AG20443 (cell line): ENCODE measurements around the gene TCF19.

Experiments used
- DNase-seq: peaks from one replicate; pipeline ENCODE4 v3.0.0; 2012; ENCODE audit warnings: low spot score, mixed read lengths

The TCF19 gene

GRCh38 chr6:31128093-31128676 lies 30.2 kb upstream of the TCF19 start:
- peak; percentile 63 for DNase-seq

DNA sequence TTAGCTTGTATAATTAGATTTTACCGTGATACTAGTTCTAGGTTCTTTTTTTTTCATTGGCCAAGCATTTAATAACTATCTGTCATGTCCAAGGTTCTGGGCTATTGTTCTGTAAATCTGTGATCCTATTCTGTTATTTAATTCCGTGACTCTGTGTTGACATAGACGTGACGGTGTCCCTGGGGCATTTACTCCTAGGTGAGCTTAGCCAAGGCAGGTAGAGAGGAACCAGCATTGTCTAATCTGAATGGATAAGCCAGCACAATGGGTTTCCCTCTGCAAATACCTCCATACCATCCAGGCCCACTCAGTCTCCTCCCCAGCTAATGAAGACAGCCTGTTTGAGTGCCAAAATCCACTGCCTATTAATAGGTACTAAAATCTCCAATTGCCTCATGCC lies 29.3 kb upstream of the TCF19 start:
- DNase-seq = no peak

DNA sequence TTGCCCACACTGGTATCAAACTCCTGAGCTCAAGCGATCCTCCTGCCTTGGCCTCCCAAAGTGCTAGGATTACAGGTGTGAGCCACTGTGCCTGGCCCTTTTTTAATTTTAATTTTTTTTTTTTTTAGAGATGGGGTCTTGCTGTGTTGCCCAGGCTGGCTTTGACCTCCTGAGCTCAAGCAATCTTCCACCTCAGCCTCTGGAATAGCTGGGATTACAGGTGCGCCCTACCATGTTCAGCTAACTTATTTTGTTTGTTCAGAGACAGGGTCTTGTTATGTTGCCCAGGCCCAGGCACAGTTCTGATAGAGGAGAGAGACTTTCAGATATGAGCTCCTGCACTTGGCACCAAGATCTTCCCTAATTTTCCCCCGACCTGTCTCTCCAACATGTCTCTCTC lies 27.6 kb upstream of the TCF19 start:
- DNase-seq = no peak

GRCh38 chr6:31131595-31131994 lies 26.8 kb upstream of the TCF19 start:
- DNase-seq = no peak

DNA sequence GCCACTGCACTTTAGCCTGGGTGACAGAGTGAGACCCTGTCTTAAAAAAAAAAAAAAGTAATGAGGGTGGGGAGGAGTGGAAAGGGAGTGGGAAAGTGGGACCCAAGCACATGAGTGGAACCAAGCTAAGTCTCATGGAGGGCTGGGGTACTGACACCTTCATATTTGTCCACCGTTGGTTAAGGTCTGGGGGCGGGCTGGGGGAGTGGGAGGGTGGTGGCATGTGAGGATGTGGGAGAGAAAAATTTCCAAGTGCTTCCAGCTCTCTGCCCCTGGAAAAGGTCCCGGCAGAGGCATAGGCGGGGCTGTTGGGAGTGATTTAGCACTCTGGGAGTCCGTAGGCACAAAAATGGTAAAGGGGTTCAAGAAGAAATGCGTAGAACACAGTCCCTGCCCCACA lies 25.6 kb upstream of the TCF19 start:
- no peak for DNase-seq

- no peak for DNase-seq
Observed at GRCh38 chr6:31135710-31136109, 22.7 kb upstream of the TCF19 start.

DNA sequence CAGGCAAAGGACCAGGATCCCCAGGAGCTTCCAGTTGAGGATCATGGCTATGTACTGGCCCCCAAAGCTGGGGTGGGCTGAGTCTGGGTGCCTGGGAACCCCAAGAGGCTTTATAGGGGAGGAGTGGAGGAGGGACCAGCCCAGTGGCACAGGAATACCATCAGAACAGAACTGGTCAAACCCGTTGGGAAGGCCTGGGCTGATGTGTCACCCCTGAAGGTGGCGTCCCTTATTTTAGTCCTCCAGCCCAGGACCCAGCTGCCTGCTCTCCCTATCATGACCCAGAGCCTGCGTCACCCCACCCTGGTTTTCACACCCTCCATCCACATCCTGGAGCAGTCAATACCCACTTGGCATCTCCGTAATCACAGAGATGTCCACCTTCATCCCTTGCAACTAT lies 19.4 kb upstream of the TCF19 start, which contains the start of gene PSORS1C2:
Gene PSORS1C2, minus strand, starts transcription at position 85 of the 400 bp plus-strand sequence. Its CDS starts 40 bp downstream, at position 45.
- DNase-seq = no peak

DNA sequence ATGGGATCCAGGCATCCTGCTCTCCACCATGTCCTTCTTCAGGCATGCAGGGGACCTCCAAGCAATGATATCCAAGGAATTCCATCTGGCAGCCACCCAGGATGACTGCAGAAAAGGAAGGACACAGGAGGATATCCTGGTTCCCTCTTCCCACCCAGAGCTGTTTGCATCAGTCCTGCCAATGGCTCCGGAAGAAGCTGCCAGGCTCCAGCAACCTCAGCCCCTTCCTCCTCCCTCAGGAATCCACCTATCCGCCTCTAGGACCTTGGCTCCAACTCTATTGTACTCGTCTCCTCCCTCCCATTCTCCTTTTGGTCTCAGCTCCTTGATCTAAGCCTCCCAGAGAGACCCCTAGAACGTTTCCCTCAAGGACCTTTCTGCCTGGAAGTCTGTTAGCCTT lies 18.8 kb upstream of the TCF19 start:
- DNase-seq = peak; percentile 34

DNA sequence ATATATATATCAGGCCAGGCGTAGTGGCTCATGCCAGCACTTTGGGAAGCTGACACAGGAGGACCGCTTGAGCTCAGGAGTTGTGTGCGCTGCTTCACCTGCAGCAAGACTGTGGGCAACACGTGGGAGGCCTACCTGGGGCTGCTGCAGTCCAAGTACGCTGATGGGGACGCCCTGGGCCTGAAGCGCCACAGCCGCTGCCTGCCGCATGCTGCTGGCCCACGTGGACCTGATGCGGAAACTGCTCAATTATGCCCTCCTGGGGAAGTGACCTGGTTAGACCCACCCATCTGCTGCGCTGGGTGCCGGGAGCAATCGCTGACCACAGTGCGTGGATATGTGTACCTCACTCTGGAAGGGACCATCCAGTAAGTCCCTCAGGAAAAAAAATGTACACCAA lies 17.7 kb upstream of the TCF19 start:
- DNase-seq = no peak

GRCh38 chr6:31142361-31142761 lies 16.0 kb upstream of the TCF19 start:
- no peak for DNase-seq

GRCh38 chr6:31143148-31143547 lies 15.2 kb upstream of the TCF19 start:
- peak; percentile 79 for DNase-seq

DNA sequence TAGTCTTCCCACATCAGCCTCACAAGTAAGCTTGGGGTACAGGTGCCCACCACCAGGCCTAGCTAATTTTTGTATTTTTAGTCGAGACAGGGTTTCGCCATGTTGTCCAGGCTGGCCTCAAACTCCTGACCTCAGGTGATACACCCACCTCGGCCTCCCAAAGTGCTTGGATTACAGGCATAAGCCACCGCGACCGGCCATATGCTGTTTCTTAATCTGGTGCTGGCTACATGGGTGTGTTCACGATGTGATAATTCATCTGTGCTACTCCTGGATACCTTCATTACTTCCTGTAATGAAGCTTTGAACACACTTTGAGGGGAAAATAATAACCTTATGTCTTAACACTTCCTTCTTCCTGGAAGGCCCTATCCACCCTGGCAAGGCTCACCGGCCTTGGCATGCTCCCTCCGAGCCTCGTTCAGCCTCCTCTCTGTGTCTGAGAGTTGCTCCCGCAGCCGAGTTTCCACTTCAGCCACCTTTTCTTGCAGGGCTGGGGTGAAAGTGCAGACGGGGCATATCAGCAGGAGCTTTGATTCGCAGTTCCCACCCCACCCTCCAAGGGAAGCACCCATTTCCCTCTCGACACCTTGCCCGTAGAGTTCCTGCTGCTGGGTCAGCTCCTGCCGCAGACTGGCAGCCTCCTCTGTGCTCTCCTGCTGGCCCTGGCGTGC lies 14.0 kb upstream of the TCF19 start:
- no peak for DNase-seq

DNA sequence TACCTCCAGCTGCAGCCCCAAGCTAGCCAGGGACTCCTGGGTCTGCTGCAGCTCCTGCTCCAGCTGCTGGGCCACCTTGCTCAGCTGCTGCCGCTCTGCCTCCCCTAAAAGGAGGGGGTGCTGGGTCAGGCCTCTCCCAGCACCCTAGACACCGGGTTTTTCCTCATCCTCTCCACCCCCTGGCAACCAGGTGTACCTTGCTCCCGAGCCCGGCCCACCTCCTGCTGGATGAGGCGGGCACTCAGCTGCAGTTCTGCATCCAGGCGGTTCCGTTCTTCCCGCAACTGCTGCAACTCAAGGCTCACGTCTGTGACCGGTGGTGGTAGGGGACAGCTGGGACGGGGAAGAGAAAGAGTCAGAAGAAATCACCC lies 13.4 kb upstream of the TCF19 start:
- no peak for DNase-seq

- no peak for DNase-seq
Observed at GRCh38 chr6:31145386-31145785, 13.0 kb upstream of the TCF19 start.

DNA sequence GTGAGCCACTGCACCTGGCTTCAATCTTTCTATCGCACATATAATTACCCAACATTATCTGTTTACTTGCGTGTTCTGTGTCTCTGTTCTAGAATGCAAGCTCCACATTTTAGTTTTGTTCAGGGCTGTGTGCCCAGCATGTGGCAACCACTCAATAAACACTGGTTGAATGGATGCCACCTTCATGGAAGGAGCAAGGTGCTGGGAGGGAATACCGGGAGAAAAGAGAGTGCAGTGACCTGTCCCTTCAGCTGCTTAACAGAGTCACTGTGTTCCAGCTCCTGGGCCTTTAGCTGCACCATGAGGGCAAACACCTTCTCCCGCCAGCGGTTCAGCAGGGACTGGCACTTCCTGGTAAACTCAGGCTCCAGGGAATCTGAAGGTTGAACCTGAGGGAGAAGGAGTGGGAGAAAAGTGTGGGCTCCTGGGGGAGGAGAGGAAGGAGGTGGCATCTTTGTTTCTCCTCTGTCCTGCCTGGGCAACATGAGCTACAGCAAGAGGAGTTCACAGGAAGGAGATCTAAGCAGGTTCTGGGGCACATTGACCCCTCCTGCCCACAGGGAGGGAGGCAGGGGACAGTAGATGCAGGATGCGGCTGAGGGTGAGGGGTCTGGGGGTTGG lies 8.5 kb upstream of the TCF19 start:
- DNase-seq = no peak

GRCh38 chr6:31152781-31153180 lies 5.6 kb upstream of the TCF19 start:
- DNase-seq = no peak

DNA sequence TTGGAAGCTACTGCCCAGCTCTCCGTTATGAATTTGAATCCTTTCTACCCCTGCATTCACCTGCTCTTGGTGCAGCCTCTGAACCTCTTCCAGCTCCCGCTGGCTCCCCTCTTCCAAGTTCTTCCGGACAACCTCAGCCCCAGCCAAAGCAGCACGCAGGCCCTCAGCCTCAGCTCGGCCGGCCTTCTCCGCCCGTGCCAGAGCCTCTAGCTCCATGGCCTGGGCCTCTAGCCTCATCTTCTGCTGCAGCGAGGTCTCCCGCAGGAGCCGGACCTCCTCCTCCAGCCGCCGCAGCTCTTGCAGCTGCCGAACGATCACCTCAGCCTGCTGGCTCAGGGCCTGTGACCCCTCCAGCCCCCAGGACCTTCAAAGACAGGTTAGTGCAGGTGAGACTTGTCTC lies 4.0 kb upstream of the TCF19 start:
- DNase-seq = no peak

DNA sequence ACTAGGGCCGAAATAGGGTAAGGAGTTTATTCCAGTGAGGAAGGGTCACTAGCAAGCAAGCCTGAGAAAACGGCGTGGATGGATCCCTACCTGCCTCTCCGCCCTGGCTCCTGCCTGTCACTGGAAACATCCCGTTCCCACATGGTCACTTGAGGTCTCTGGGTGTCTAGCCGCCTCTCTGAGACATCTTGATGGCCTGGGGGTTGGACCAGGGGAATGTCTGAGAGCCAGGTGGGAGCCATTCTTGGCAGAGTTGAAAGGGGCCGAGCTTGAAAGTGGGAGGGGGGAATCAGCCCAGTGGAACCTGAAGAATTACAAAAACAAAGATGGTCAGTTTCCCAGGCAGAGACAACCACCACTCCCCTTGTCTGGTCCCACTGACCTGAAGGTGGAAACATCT lies 1.7 kb upstream of the TCF19 start:
- DNase-seq = no peak

- no peak for DNase-seq
Observed at GRCh38 chr6:31157513-31158139, 763 bp upstream of the TCF19 start, which contains the start of gene CCHCR1. Gene CCHCR1 (minus strand): TSS chr6:31157802. CDS start chr6:31157600, 202 bp downstream.

DNA sequence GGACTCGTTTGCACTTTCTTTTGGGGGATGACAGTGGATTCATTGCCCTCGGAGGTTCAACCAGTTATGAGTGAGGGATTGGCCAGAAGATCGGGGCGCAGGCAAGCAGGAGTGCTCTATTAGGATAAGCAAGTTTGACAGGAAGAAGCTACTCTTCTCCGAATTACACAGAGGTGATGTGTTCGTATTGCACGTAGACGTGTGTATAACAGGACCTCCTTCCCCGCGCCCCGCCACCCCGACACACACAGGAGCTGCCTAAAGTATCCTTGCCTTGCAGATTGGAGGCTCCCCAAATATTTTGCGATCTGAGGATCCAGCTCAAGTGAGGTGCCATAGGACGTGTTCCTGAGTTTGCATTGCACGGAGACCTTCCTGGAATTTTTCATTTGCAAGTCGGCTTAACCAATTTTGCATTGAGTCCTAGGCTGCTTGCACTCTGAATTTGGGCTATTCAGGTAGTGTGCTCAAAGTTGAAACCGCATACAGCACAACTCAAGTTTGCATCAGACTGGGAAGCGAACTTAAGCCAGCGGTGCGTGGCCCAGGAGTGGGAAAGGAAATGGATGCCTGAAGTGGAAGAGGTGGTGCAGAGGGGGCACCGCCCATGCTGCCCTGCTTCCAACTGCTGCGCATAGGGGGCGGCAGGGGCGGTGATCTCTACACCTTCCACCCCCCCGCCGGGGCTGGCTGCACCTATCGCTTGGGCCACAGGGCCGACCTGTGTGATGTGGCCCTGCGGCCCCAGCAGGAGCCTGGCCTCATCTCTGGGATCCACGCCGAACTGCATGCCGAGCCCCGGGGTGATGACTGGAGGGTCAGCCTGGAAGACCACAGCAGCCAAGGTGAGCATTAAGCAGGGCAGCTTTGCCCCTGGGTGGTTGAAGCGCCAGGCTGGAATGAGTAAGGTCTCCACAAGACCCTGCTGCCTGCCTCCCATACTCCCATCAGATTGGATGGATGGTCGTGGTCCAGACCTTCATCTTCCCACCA lies 770 bp downstream of the TCF19 start:
- DNase-seq = no peak

GRCh38 chr6:31161216-31162126 lies 3.1 kb downstream of the TCF19 start:
- no peak for DNase-seq
